ENCODE data around the gene MS4A7.

The MS4A7 gene, protein sequence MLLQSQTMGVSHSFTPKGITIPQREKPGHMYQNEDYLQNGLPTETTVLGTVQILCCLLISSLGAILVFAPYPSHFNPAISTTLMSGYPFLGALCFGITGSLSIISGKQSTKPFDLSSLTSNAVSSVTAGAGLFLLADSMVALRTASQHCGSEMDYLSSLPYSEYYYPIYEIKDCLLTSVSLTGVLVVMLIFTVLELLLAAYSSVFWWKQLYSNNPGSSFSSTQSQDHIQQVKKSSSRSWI

DNA sequence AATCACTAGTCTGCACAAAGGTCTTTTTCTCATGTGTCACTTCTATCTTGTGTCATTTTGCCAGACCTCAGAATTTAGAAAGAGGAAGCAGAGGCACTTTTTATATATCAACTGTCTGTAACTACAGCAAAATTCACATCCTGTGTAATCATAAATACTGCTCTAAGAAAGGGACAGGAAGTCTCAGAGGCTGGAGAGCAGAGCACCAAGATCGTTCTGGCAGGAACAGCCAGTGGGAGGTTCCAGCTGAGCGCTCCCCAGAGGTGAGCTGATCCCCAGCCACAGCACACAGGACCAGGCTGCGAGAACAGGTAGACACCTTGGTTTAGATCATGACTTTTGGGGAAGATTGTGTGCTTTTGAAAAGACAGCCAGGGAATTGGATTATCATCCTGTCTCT, at the start of gene MS4A7:
MS4A7 (plus strand) TSS at position 179 of the 400 bp plus-strand sequence. CDS start 4,610 bp downstream, outside the sequence.
- H3K4me1 ChIP-seq (ENCODE audit: insufficient read depth, low read length), result no peaks in the 10 kb centered on the region
- no peaks in the 10 kb centered on the region for H3K27me3 ChIP-seq (ENCODE audit: insufficient read depth, low read length)
- no peak within 1 kb of the TSS for H2AFZ ChIP-seq (ENCODE audit: low read depth, low read length)
- no peaks in the 10 kb centered on the region for H3K9me3 ChIP-seq (ENCODE audit: low read length)
- H3K36me3 ChIP-seq (ENCODE audit: insufficient read depth, low read length), result no peaks in the 10 kb centered on the region
- H3K4me3 ChIP-seq (ENCODE audit: low read length), result no peak within 1 kb of the TSS

- Histone ChIP-seq H3K36me3 (ENCODE audit: insufficient read depth, low read length) (no peaks in the 10 kb centered on the region), H2AFZ (ENCODE audit: low read depth, low read length) (no peak overlapping the region), H3K4me1 (ENCODE audit: insufficient read depth, low read length) (no peaks in the 10 kb centered on the region), H3K4me3 (ENCODE audit: low read length) (no peak overlapping the region), H3K27me3 (ENCODE audit: insufficient read depth, low read length) (no peaks in the 10 kb centered on the region), H3K9me3 (ENCODE audit: low read length) (no peaks in the 10 kb centered on the region)
Measured at GRCh38 chr11:60332846-60333245, 45.5 kb upstream of the MS4A7 start.

GRCh38 chr11:60334005-60334620, 44.2 kb upstream of the MS4A7 start:
- H3K36me3 ChIP-seq (ENCODE audit: insufficient read depth, low read length), result no peaks in the 10 kb centered on the region
- H2AFZ ChIP-seq (ENCODE audit: low read depth, low read length), result no peak overlapping the region
- H3K9me3 ChIP-seq (ENCODE audit: low read length), result no peaks in the 10 kb centered on the region
- no peaks in the 10 kb centered on the region for H3K27me3 ChIP-seq (ENCODE audit: insufficient read depth, low read length)
- H3K4me1 ChIP-seq (ENCODE audit: insufficient read depth, low read length), result no peaks in the 10 kb centered on the region
- no peak overlapping the region for H3K4me3 ChIP-seq (ENCODE audit: low read length)

DNA sequence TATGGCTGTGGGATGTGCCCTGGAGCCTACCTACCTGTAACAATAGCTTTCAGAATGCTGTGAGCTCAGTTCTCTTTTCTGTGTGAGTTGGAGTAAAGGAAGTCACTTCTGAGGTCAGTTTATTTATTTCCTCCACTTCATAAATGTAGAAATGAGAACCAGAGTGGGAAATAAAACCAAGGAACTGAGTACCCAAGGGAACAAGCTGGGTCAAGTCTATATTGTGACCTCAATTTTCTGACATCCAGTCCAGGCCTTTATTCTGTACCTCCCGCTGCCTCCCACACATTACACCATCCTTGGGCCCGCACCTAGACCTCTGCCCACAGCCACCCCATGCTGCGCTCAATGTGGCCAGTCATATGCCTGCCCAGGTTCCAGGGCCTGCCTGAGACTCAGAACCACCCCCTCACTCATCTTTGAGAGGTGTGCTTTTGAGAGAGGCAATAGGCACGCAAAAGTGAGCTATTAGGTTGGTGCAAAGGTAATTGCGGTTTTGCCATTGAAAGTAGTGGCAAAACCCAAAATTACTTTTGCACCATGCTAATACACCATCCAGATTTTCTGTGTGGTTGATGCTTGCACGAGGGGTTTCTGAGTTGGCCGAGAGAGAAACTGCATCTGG, 41.5 kb upstream of the MS4A7 start:
- Histone ChIP-seq H3K36me3 (ENCODE audit: insufficient read depth, low read length) (no peaks in the 10 kb centered on the region), H3K4me3 (ENCODE audit: low read length) (no peak overlapping the region), H3K27me3 (ENCODE audit: insufficient read depth, low read length) (no peaks in the 10 kb centered on the region), H3K4me1 (ENCODE audit: insufficient read depth, low read length) (no peaks in the 10 kb centered on the region), H2AFZ (ENCODE audit: low read depth, low read length) (no peak overlapping the region), H3K9me3 (ENCODE audit: low read length) (no peaks in the 10 kb centered on the region)

DNA sequence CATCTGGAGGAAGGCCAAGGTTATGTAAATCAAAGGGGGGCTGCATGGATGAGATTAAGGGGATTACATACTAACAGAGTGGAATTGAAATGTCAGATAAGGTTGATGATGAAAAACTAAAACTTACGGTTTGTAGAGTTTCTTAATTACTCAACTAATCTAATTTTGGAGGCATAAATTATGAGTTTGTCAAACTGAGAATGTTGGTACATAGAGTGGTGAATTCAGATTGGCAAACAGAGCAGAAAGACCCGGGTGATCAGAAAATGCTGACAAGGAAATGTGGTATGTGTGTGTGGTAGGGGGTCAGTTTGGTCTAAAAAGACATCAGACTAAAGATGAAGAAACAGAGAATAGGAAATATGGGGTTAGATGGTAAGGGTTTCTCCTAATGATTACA, 40.3 kb upstream of the MS4A7 start:
- no peaks in the 10 kb centered on the region for H3K36me3 ChIP-seq (ENCODE audit: insufficient read depth, low read length)
- H2AFZ ChIP-seq (ENCODE audit: low read depth, low read length), result no peak overlapping the region

DNA sequence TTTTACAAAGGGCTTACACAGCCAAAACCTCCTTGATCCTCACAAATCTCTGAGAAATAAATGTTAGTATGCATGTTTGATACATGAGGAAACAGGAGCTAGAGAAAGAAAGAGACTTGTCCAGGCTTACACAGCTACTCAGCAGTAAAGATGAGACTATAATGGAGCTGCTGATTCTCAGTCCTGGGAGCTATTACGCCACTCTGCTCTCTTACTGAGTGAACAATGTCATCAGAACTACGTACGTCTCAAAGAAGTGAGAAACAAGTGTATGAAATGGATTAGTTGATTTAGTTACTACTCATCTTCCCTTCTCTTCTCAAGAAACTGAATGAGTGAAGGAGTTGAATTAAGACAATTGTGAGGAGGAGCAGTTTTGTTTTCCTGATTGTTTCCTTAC, 39.0 kb upstream of the MS4A7 start:
- Histone ChIP-seq H2AFZ (ENCODE audit: low read depth, low read length) (no peak overlapping the region), H3K9me3 (ENCODE audit: low read length) (no peaks in the 10 kb centered on the region), H3K36me3 (ENCODE audit: insufficient read depth, low read length) (no peaks in the 10 kb centered on the region), H3K4me3 (ENCODE audit: low read length) (no peak overlapping the region), H3K27me3 (ENCODE audit: insufficient read depth, low read length) (no peaks in the 10 kb centered on the region), H3K4me1 (ENCODE audit: insufficient read depth, low read length) (no peaks in the 10 kb centered on the region)

More for the DNA sequence above, 40.3 kb upstream of the MS4A7 start:
- H3K4me1 ChIP-seq (ENCODE audit: insufficient read depth, low read length), result no peaks in the 10 kb centered on the region
- H3K27me3 ChIP-seq (ENCODE audit: insufficient read depth, low read length), result no peaks in the 10 kb centered on the region
- H3K9me3 ChIP-seq (ENCODE audit: low read length), result no peaks in the 10 kb centered on the region
- H3K4me3 ChIP-seq (ENCODE audit: low read length), result no peak overlapping the region

DNA sequence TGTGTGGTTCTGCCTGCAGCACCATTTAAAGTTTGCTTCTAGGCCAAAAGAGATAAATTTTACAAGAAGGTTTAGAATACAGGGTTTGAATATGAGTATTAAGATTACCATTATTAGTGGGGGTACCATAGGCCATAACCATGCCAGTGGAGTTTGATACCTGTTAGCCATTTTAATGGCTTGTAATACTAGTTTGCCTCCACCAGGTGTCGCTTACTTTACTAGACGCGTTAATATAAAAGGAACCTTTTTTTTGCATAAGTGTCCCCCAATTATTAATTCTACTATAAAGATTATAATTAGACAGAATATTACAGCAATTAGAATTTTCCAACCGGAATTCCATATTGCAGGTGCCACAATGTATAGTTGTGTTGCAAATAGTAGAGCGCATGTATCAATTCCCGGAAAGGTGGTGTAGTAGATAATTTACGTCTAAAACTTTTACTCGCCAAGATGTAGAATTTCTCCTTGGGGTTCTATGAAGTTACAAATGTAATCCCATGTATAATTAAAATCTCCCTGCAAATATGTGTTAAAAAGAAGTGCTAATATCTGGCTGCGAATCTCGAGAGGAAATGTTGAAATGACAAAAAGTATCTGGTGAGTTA, 35.1 kb upstream of the MS4A7 start:
- no peaks in the 10 kb centered on the region for H3K27me3 ChIP-seq (ENCODE audit: insufficient read depth, low read length)
- H3K4me1 ChIP-seq (ENCODE audit: insufficient read depth, low read length), result no peaks in the 10 kb centered on the region
- no peak overlapping the region for H3K4me3 ChIP-seq (ENCODE audit: low read length)
- no peaks in the 10 kb centered on the region for H3K36me3 ChIP-seq (ENCODE audit: insufficient read depth, low read length)
- no peaks in the 10 kb centered on the region for H3K9me3 ChIP-seq (ENCODE audit: low read length)
- no peak overlapping the region for H2AFZ ChIP-seq (ENCODE audit: low read depth, low read length)

DNA sequence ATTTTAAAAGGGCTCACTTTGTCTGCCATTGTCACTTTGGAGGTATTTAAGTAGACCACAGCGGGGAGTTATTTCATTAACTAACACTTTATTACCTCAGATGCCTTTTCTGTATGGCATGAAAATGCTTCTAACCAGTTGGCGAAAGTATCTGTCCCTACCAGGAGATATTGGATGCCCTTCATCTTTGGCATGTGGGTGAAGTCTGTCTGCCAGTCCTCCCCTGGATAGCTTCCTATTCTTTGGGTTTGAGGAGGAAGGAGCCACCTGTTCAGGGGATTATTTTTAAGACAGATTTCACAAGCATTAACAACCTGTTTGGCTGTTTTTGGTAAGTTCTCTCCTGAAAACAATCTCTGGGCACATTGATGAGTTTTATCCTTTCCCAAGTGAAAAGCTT, 34.2 kb upstream of the MS4A7 start:
- no peaks in the 10 kb centered on the region for H3K9me3 ChIP-seq (ENCODE audit: low read length)
- no peak overlapping the region for H2AFZ ChIP-seq (ENCODE audit: low read depth, low read length)
- H3K36me3 ChIP-seq (ENCODE audit: insufficient read depth, low read length), result no peaks in the 10 kb centered on the region
- peaks cover 2% of the 10 kb centered on the region for H3K27me3 ChIP-seq (ENCODE audit: insufficient read depth, low read length)
- H3K4me1 ChIP-seq (ENCODE audit: insufficient read depth, low read length), result no peaks in the 10 kb centered on the region
- H3K4me3 ChIP-seq (ENCODE audit: low read length), result no peak overlapping the region

GRCh38 chr11:60345489-60345888, 32.8 kb upstream of the MS4A7 start:
- Histone ChIP-seq H3K4me1 (ENCODE audit: insufficient read depth, low read length) (no peaks in the 10 kb centered on the region), H3K27me3 (ENCODE audit: insufficient read depth, low read length) (peaks cover 3% of the 10 kb centered on the region), H3K9me3 (ENCODE audit: low read length) (no peaks in the 10 kb centered on the region), H3K36me3 (ENCODE audit: insufficient read depth, low read length) (no peaks in the 10 kb centered on the region), H3K4me3 (ENCODE audit: low read length) (no peak overlapping the region), H2AFZ (ENCODE audit: low read depth, low read length) (no peak overlapping the region)

- Histone ChIP-seq H2AFZ (ENCODE audit: low read depth, low read length) (no peak overlapping the region), H3K27me3 (ENCODE audit: insufficient read depth, low read length) (peaks cover 3% of the 10 kb centered on the region), H3K9me3 (ENCODE audit: low read length) (no peaks in the 10 kb centered on the region), H3K4me1 (ENCODE audit: insufficient read depth, low read length) (no peaks in the 10 kb centered on the region), H3K4me3 (ENCODE audit: low read length) (no peak overlapping the region), H3K36me3 (ENCODE audit: insufficient read depth, low read length) (no peaks in the 10 kb centered on the region)
Measured at GRCh38 chr11:60347084-60347797, 31.1 kb upstream of the MS4A7 start.

DNA sequence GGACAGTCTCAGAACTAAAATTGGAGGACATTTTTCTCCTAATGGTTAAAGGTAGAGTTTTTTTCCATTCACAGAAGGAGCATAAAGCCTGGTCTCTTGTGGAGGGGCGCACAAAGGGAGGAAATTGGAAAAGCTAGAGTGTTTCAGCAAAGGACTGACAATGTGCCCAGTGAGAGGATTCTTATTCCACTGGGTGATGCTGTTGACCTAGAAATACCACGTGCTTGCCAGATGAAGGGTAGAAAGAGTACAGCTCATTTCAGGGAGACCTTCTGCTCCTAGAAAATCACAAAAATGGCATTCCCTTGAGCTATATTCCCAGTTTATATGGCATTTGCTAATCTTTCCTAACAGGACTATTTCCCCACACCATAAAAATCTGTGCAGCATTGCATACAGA, 30.2 kb upstream of the MS4A7 start:
- Histone ChIP-seq H2AFZ (ENCODE audit: low read depth, low read length) (no peak overlapping the region), H3K9me3 (ENCODE audit: low read length) (no peaks in the 10 kb centered on the region), H3K36me3 (ENCODE audit: insufficient read depth, low read length) (no peaks in the 10 kb centered on the region), H3K27me3 (ENCODE audit: insufficient read depth, low read length) (peaks cover 3% of the 10 kb centered on the region), H3K4me3 (ENCODE audit: low read length) (no peak overlapping the region), H3K4me1 (ENCODE audit: insufficient read depth, low read length) (no peaks in the 10 kb centered on the region)

DNA sequence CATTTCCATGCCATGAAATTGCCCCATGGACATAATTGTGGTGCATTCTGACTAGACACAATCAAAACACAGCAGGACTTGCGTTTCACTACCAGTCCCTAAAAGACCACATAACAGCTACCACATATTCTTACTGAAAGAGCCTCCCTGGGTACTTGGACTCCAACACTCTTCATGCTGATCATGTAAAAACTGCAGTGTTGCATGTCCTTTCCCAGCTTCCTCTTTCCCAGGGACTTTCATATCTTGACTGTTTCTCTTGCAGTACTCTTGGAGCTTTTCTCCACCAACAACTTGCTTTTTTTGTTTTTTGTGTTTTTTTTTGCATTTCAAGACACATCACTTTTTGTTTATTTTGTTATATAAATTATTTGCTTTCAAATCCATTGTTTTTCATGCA, 28.3 kb upstream of the MS4A7 start:
- H3K36me3 ChIP-seq (ENCODE audit: insufficient read depth, low read length), result no peaks in the 10 kb centered on the region
- no peak overlapping the region for H2AFZ ChIP-seq (ENCODE audit: low read depth, low read length)
- H3K4me3 ChIP-seq (ENCODE audit: low read length), result no peak overlapping the region
- H3K27me3 ChIP-seq (ENCODE audit: insufficient read depth, low read length), result peaks cover 3% of the 10 kb centered on the region
- no peaks in the 10 kb centered on the region for H3K4me1 ChIP-seq (ENCODE audit: insufficient read depth, low read length)
- no peaks in the 10 kb centered on the region for H3K9me3 ChIP-seq (ENCODE audit: low read length)

GRCh38 chr11:60357771-60358170, 20.6 kb upstream of the MS4A7 start:
- H3K9me3 ChIP-seq (ENCODE audit: low read length), result peaks cover 3% of the 10 kb centered on the region
- no peak overlapping the region for H2AFZ ChIP-seq (ENCODE audit: low read depth, low read length)
- no peaks in the 10 kb centered on the region for H3K27me3 ChIP-seq (ENCODE audit: insufficient read depth, low read length)
- H3K4me1 ChIP-seq (ENCODE audit: insufficient read depth, low read length), result no peaks in the 10 kb centered on the region
- H3K36me3 ChIP-seq (ENCODE audit: insufficient read depth, low read length), result no peaks in the 10 kb centered on the region
- H3K4me3 ChIP-seq (ENCODE audit: low read length), result no peak overlapping the region
